ENCODE results near the gene SLC34A1.

SLC34A1 gene

GRCh38 chr5:177433658-177434217 lies 49.5 kb downstream of the SLC34A1 start:
- no peak overlapping the region for H3K27ac ChIP-seq
- TF ChIP-seq CTCF (IDR thresholded peaks at IDR 0.05) (no peak), ZFX (IDR thresholded peaks at IDR 0.05; ENCODE audit: borderline replicate concordance) (no peak)

- H3K27ac ChIP-seq: no peak overlapping the region
- TF ChIP-seq CTCF (IDR thresholded peaks at IDR 0.05) (no peak), ZFX (IDR thresholded peaks at IDR 0.05; ENCODE audit: borderline replicate concordance) (no peak)
Measured at GRCh38 chr5:177434437-177434836, 50.2 kb downstream of the SLC34A1 start.

GRCh38 chr5:177434942-177435738 lies 50.9 kb downstream of the SLC34A1 start:
- no peak overlapping the region for H3K27ac ChIP-seq
- TF ChIP-seq CTCF (IDR thresholded peaks at IDR 0.05) (no peak), ZFX (IDR thresholded peaks at IDR 0.05; ENCODE audit: borderline replicate concordance) (no peak)

GRCh38 chr5:177435847-177436536 lies 51.8 kb downstream of the SLC34A1 start:
- TF ChIP-seq ZFX (IDR thresholded peaks at IDR 0.05; ENCODE audit: borderline replicate concordance): no peak
- TF ChIP-seq CTCF (IDR thresholded peaks at IDR 0.05): no peak
- peak overlapping the region; percentile 12; the same call in 1 of the 2 replicates for H3K27ac ChIP-seq

GRCh38 chr5:177437623-177438022 lies 53.4 kb downstream of the SLC34A1 start:
- H3K27ac ChIP-seq: no peak overlapping the region
- TF ChIP-seq CTCF (IDR thresholded peaks at IDR 0.05): no peak
- no peak for TF ChIP-seq ZFX (IDR thresholded peaks at IDR 0.05; ENCODE audit: borderline replicate concordance)

GRCh38 chr5:177438468-177438867 lies 54.2 kb downstream of the SLC34A1 start:
- no peak for TF ChIP-seq ZFX (IDR thresholded peaks at IDR 0.05; ENCODE audit: borderline replicate concordance)
- H3K27ac ChIP-seq: 0 out of 2 replicates have a peak overlapping the region, but pooled peaks have one; percentile 12

- 0 out of 2 replicates have a peak overlapping the region, but pooled peaks have one; percentile 4 for H3K27ac ChIP-seq
- TF ChIP-seq ZFX (IDR thresholded peaks at IDR 0.05; ENCODE audit: borderline replicate concordance) (no peak), CTCF (IDR thresholded peaks at IDR 0.05) (no peak)
Measured at GRCh38 chr5:177439518-177440053, 55.4 kb downstream of the SLC34A1 start.

Measured in 22Rv1 (cell line).